Stimulated activated CD8-positive, alpha-beta memory T cell treated with anti-CD3 and anti-CD28 coated beads, Interleukin-4, amount 100 ng/mL, for 1 hour (primary cell): ENCODE results near the gene TMEM151A.
"Not testable (repeated sequence)": the region's sequence is repeated elsewhere in the genome, so short reads cannot be mapped to it uniquely, and the experiment has no call there.

Source experiments
- DNase-seq, 2 donors: peaks; one replicate each; pipeline ENCODE4 v3.0.0-alpha.2; 2020; ENCODE audit warnings: low read depth in 2 of 2, low spot score in 1 of 2

TMEM151A gene

GRCh38 chr11:66309475-66309874, 17.8 kb downstream of the TMEM151A start:
- DNase-seq, result no peak

DNA sequence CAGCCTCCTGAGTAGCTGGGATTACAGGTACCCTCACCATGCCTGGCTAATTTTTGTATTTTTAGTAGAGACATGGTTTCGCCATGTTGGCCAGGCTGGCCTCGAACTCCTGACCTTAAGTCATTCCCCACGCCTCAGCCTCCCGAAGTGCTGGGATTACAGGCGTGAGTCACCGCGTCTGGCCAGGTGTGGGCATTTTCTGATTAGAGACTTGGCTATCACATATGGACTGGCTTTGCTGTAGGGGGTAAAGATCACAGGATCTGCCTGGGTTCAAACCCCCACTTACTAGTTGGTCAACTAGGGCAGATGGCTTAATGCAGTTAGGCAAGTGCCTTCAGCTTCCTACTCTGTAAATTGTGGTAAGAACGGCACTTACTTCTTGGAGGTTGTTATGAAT, 18.6 kb downstream of the TMEM151A start:
- DNase-seq, result no peak

- DNase-seq, result not testable (repeated sequence)
These were observed 19.2 kb downstream of the TMEM151A start for GRCh38 chr11:66310803-66311440.

- no peak for DNase-seq
These were observed 19.8 kb downstream of the TMEM151A start for GRCh38 chr11:66311470-66311964.

- peak; percentile 98 for DNase-seq
These were observed 20.4 kb downstream of the TMEM151A start for GRCh38 chr11:66311965-66312548.

- peak; percentile 98 to 99 for DNase-seq
These were observed 21.0 kb downstream of the TMEM151A start for GRCh38 chr11:66312549-66313320.

DNA sequence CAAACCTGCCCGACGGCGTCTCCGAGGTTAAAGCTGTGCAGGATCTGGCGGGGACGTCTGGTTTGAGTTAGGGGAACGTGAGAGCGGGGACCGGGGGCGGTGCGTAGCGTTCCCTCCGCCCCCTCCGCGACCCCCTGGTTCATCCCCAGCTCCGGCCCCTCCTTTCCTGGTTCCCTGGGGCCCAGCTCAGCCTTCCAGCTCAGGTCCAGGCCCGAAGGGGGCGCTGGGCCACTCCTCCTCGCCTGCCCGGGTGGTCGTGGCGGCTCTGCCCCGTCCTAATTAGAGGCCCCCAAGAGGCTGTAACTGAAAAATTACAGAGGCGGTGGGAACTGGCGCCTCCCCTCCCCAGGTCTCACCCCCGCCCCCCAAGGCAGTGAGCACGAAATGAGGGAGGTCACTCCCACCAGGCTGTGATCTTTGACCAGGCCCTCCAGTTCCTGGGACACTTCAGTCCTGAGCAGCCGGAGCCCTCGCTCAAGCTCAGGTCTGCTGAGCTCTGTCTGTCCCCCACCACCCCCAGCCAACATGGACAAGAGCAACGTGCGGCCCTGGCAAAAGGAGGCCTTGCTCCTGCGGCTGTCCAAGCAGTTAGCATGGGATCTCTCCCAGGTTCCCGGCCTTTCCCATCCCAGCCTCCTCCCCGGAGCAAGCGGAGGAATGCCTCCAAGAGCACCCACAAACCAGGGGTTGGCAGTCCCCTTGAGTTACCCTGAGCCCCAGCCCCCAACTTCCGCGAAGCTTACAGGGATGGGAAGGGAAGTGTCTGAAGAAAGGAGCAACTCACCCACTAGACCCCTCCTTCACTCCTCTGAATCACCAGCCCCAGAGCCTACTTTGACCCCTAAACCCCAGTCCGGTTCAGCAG, 21.9 kb downstream of the TMEM151A start:
- DNase-seq, result no peak

DNA sequence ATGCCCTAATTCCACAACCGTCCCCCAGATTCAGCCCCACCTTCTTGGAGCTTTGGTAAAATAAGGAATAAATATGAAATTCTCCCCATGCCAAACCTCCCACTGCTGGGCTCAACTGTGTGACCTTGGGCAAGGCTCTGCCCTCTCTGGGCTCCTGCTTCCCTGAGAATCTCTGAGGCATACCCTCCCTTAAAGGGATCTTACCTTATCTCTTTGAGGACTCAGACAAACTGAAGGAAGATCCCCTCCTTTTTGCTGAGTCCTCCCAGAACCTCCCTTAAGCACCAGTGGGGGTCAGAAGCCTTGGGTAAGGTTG, 22.4 kb downstream of the TMEM151A start:
- DNase-seq, result no peak

DNA sequence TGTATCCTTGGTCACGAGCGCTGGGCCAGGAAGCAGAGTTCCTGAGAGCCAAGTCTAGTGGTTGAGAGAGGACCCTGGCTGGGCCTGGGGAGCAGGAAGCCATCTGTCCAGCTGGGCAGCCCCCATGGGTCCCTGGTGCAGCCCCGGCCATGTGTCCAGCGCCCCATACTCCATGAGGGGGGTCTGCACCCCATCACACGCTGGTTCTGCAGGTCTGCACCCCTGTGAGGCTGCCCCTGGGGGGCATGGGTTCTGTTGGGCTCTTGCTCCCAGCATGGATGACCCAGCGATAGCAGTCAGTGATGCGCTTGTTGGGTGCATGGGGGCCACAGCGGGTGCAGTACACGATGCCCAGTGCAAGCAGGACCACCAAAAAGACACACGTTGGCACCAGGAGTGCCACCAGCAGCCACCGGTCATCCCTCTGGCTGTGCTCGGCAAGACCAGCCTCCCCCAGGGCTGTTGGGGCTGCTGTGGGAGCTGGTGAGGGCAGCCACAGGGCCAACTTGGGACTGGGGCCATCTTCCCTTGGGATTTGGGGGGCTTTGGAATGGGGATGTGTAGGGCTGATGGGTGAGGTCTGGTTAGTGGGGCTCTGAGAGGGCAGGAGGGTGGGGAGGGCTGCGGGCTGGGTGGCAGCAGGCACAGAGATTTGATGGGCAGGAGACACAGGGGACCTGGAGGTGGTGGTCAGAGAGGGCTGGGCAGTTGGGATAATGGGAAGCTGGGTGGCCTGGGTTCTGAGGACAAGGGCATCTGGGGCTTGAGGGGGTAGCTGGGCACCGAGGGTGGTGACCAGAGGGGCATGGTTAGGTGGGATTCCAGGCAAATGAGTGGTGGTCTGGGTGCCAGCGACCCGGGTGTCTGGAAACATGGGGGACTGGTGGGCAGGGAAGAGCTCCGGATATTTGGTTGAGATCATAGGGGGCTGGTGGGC, 23.1 kb downstream of the TMEM151A start:
- no peak for DNase-seq

GRCh38 chr11:66315498-66315885, 23.8 kb downstream of the TMEM151A start:
- DNase-seq, result no peak

DNA sequence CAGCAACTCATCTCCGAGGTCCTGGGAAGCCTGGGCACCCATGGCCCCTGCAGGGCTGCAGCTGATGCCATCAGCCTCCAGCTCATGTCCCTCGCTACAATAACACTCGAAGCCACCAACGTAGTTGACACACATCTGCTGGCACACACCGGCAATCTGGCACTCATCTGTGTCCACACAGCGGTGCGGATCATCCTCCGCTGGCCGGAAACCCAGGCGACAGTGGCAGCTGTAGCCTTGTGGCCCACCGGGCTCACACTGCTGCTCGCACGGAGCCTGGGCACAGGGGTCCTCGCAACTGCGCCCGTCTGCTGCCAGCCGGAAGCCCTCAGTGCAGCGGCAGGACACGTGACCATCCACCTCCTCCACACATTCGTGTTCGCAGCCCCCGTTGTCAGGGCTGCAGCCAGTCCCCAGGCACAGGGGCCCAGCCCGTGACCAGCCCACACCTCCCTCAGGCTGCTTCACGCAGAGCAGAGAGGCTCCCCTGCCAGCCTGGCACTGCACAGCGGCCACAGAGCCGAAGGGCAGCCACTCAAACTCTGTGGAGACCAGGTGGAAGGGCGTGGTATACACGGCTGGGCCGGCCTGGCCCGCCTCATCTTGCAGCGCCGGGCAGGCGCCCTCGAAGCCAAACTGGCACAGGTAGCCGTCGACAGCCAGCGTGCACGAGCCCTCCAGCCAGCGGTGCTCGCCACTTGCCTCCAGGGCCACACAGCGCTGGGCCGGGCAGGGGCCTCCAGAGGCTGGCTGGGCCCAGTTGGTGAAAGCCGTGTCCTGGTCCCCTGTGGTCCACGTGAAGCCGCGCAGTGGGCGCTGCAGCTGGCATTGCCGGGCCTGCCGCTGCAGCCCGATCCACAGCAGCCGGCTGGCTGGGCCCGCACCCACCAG, 24.5 kb downstream of the TMEM151A start:
- no peak for DNase-seq

DNA sequence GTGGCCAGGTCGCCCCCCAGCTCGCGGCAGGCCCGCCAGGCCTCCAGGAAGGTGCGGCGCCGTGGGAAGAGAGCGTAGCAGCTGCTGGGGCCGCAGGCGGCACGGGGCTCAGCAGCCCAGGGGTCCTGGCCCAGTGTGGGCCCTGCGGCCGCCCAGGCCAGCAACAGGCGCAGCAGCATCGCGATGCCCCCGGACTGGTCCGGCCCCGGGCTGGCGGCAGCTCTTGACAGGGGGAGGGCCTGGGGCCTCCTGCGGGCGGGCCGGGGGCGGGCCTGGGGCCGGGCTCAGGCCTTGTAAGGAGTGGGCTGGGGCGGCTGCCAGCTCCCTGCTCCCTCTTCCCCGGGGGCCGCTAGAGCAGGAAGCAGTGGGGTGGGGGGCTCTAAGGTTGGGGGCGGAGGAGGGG, 25.2 kb downstream of the TMEM151A start, which contains the start of gene CD248:
TSS of gene CD248 (minus strand) at position 196 of the 403 bp plus-strand sequence. CDS start at position 179, 17 bp downstream.
- DNase-seq, result no peak

DNA sequence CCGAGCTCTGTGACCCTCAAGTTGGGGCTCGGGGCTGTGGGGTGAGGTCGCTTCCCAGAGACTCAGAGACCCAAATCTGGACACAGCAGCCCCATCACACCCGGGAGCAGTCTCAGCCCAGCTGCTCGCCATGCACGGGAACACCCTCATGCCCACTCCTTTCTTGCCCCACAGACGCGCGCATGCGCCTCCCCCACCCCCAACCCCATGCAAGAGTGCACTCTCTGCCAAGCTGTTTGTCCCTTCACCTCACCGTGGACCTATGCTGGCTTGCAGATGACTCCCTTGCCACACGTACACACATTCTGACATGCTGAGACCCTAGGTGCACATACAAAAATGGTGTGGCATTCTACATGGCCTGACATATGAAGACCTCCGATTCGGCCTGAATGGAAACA, 25.6 kb downstream of the TMEM151A start:
- DNase-seq, result no peak

DNA sequence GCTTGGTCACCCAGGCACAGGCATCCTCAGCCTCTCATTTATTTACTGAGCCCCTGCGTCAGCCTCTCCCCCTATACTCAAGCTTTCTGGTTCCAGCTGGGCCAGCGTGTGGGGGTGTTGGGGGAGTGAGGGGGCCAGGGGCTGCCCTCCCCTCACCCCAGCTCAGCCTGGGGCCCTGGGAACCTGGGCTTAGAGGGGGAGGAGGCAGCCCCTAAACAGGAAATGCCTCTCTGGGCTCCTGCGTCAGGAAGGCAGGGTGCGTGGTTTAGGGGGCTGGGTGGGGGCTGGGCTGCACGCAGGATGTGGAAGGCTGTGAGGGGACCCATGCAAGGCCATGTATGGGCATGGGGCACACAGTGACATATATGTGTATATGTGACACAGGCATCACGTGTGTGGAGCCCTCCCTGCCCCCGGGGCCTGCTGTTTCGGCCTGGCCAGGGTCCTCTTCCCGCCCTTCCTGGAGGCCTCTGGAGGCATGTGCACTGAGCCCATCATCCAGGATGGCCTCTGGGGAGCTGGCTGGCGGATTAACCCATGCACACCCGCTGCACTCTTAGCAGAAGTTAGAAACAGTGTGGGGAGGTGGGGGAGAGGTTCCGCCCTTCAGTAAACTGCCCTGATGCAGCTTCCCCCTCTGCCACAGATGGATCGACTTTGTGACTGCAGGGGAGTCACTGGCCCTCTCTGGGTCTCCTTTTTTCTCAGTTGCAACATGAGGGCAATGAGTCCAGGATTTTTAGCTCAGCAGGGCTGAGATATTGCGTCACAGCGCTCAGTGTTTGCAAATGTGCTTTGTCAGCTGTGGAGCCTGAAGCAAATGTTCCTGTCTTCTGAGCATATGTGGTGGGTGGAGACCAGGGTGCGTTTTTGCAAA, 26.3 kb downstream of the TMEM151A start:
- peak in 1 of 2 donors; percentile 63 for DNase-seq

- no peak for DNase-seq
These were observed 26.9 kb downstream of the TMEM151A start for GRCh38 chr11:66318600-66318970.

GRCh38 chr11:66320289-66320688, 28.6 kb downstream of the TMEM151A start:
- DNase-seq, result not testable (repeated sequence)

DNA sequence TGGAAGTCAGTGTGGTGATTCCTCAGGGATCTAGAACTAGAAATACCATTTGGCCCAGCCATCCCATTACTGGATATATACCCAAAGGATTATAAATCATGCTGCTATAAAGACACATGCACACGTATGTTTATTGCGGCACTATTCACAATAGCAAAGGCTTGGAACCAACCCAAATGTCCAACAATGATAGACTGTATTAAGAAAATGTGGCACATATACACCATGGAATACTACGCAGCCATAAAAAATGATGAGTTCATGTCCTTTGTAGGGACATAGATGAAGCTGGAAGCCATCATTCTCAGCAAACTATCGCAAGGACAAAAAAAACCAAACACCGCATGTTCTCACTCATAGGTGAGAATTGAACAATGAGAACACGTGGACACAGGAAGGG, 29.1 kb downstream of the TMEM151A start:
- not testable (repeated sequence) for DNase-seq

- DNase-seq, result no peak
These were observed 29.9 kb downstream of the TMEM151A start for GRCh38 chr11:66321606-66322005.
